IMR-90 (cell line): ENCODE data around the gene KIF12. TPM values are rescaled to one million over a fixed set of nuclear protein-coding genes. Genes with fewer than 3 reads are reported as not detected.

Experiments used
- ATAC-seq: fragments of 200-7000 bp; cut with Tn5 transposase; 2 replicates; pipeline ENCODE4 v1.9.1; 2020; ENCODE audit warnings: low read depth, mild to moderate bottlenecking, moderate library complexity
- BruUV-seq: library from RNA; stranded (reverse); fragments of 400-500 nt; replicated peaks from 2 replicates; lab custom pipeline; 2021; lab: Mats Ljungman, UMichigan
- CTCF ChIA-PET: fragments of 300-600 bp; formaldehyde crosslinking; extraction: SDS; loops from one replicate; lab custom pipeline; 2021; ENCODE audit warnings: antibody characterized with exemption; lab: Yijun Ruan, JAX
- POLR2A ChIA-PET: fragments of 300-600 bp; sonication (Branson Sonifier 250); formaldehyde crosslinking; loops from one replicate; lab custom pipeline; 2022; ENCODE audit warnings: antibody characterized with exemption; ENCODE audit not compliant: unreplicated experiment; lab: Charles Lee
- DNase-seq: peaks from one replicate; pipeline ENCODE4 v3.0.0; 2013
- H2AFZ ChIP-seq: replicated peaks from 2 replicates; pipeline ENCODE3; 2013; ENCODE audit warnings: low read length, mild to moderate bottlenecking; ENCODE audit not compliant: poor library complexity
- H2AK5ac ChIP-seq: 2 replicates; pipeline ENCODE4 v1.6.1; 2013; ENCODE audit warnings: low read depth, low read length, inconsistent platforms
- H2AK9ac ChIP-seq: replicated peaks from 2 replicates; pipeline ENCODE3; 2013; ENCODE audit warnings: mild to moderate bottlenecking, low read depth, low read length, moderate library complexity; ENCODE audit not compliant: poor library complexity
- H2BK120ac ChIP-seq: 2 replicates; pipeline ENCODE4 v1.6.1; 2013; ENCODE audit warnings: low read depth, low read length, inconsistent platforms
- H2BK15ac ChIP-seq: 3 replicates; pipeline ENCODE4 v1.6.1; 2013; ENCODE audit warnings: low read depth, low read length, inconsistent platforms
- H2BK20ac ChIP-seq: 2 replicates; pipeline ENCODE4 v1.6.1; 2013; ENCODE audit warnings: low read depth, mild to moderate bottlenecking, inconsistent platforms, low read length, moderate library complexity
- H2BK5ac ChIP-seq: 2 replicates; pipeline ENCODE4 v1.6.1; 2013; ENCODE audit warnings: mild to moderate bottlenecking, low read depth, low read length, inconsistent platforms; ENCODE audit not compliant: poor library complexity, severe bottlenecking
- H3K14ac ChIP-seq: replicated peaks from 2 replicates; pipeline ENCODE4 v1.6.1; 2013; ENCODE audit warnings: low read depth, low read length, inconsistent platforms
- H3K18ac ChIP-seq: 2 replicates; pipeline ENCODE4 v1.6.1; 2013; ENCODE audit warnings: low read depth, low read length, control low read depth
- H3K23ac ChIP-seq: 2 replicates; pipeline ENCODE4 v1.6.1; 2013; ENCODE audit warnings: low read depth, low read length, inconsistent platforms
- H3K27ac ChIP-seq: 2 replicates; pipeline ENCODE4 v1.5.1; 2013; ENCODE audit warnings: mild to moderate bottlenecking, control low read depth, low read length; ENCODE audit not compliant: insufficient read depth
- H3K27me3 ChIP-seq: 2 replicates; pipeline ENCODE4 v1.6.1; 2013; ENCODE audit warnings: low read length; ENCODE audit not compliant: control insufficient read depth, insufficient read depth
- H3K36me3 ChIP-seq: 2 replicates; pipeline ENCODE4 v1.6.1; 2013; ENCODE audit warnings: low read length, mixed read lengths; ENCODE audit not compliant: control insufficient read depth, insufficient read depth
- H3K4ac ChIP-seq: 2 replicates; pipeline ENCODE4 v1.6.1; 2013; ENCODE audit warnings: low read depth, low read length, inconsistent platforms
- H3K4me1 ChIP-seq: 2 replicates; pipeline ENCODE4 v1.6.1; 2013; ENCODE audit warnings: low read length, mixed read lengths; ENCODE audit not compliant: control insufficient read depth, insufficient read depth
- H3K4me2 ChIP-seq: 2 replicates; pipeline ENCODE4 v1.6.1; 2013; ENCODE audit warnings: low read depth, mild to moderate bottlenecking, control low read depth, low read length, moderate library complexity
- H3K4me3 ChIP-seq: 2 replicates; pipeline ENCODE4 v1.5.1; 2013; ENCODE audit warnings: low read depth, mild to moderate bottlenecking, control low read depth, low read length, moderate library complexity; ENCODE audit not compliant: insufficient read depth
- H3K56ac ChIP-seq: 2 replicates; pipeline ENCODE4 v1.6.1; 2013; ENCODE audit warnings: low read length, inconsistent platforms; ENCODE audit not compliant: insufficient read depth; ENCODE audit errors: extremely low read depth
- H3K79me1 ChIP-seq, 2 experiments: 2 replicates each; pipeline ENCODE4 v1.6.1; 2013; ENCODE audit warnings: low read length in 2 of 2, inconsistent platforms in 1 of 2, low read depth in 1 of 2
- H3K9ac ChIP-seq: 2 replicates; pipeline ENCODE4 v1.6.1; 2013; ENCODE audit warnings: low read depth, low read length, control low read depth
- H3K9me1 ChIP-seq: 2 replicates; pipeline ENCODE4 v1.6.1; 2013; ENCODE audit warnings: low read length, inconsistent platforms; ENCODE audit not compliant: insufficient read depth
- H3K9me3 ChIP-seq: 2 replicates; pipeline ENCODE4 v1.6.1; 2013; ENCODE audit warnings: low read length; ENCODE audit not compliant: control insufficient read depth, insufficient read depth
- H4K20me1 ChIP-seq: 2 replicates; pipeline ENCODE4 v1.6.1; 2013; ENCODE audit warnings: low read length, inconsistent platforms; ENCODE audit not compliant: insufficient read depth
- H4K5ac ChIP-seq: 2 replicates; pipeline ENCODE4 v1.6.1; 2013; ENCODE audit warnings: mild to moderate bottlenecking, low read depth, low read length, control low read depth
- H4K8ac ChIP-seq, 2 experiments: 2 replicates each; pipeline ENCODE4 v1.6.1; 2013; ENCODE audit warnings: low read depth in 2 of 2, low read length in 2 of 2, control low read depth in 1 of 2, inconsistent platforms in 1 of 2
- H4K91ac ChIP-seq: 2 replicates; pipeline ENCODE4 v1.6.1; 2013; ENCODE audit warnings: low read depth, low read length, inconsistent platforms; ENCODE audit not compliant: insufficient read depth
- CHD1 ChIP-seq: IDR thresholded peaks from 2 replicates; pipeline ENCODE4 v1.6.1; 2012; ENCODE audit warnings: low read depth, low read length, improper control_type of control experiment
- ELK1 ChIP-seq: fragments of 150-350 bp; IDR thresholded peaks from 2 replicates; pipeline ENCODE4 v1.6.1; 2016; ENCODE audit warnings: low read depth, mild to moderate bottlenecking, low read length, moderate library complexity, borderline replicate concordance
- MAFK ChIP-seq: IDR thresholded peaks from 2 replicates; pipeline ENCODE4 v1.6.1; 2012; ENCODE audit warnings: low read depth, low read length, improper control_type of control experiment
- MAZ ChIP-seq: IDR thresholded peaks from 2 replicates; pipeline ENCODE4 v1.6.1; 2012; ENCODE audit warnings: low read depth, mild to moderate bottlenecking, low read length, improper control_type of control experiment, moderate library complexity, borderline replicate concordance
- POLR2A ChIP-seq: IDR thresholded peaks from 2 replicates; pipeline ENCODE4 v1.6.1; 2012; ENCODE audit warnings: mild to moderate bottlenecking, low read depth, low read length
- USF2 ChIP-seq: fragments of 150-350 bp; IDR thresholded peaks from 2 replicates; pipeline ENCODE4 v1.6.1; 2017; ENCODE audit warnings: mild to moderate bottlenecking, antibody characterized with exemption, low read length, low read depth
- WGBS, 2 experiments: methylation state at CpG; one replicate each; pipeline versions ENCODE4 v1.1.5 to v1.1.7; 2013; ENCODE audit warnings: missing lambda C conversion rate in 2 of 2; ENCODE audit not compliant: insufficient read length in 1 of 2; ENCODE audit errors: extremely low coverage in 2 of 2; 5-methylcytosine and 5-hydroxymethylcytosine counted together
- dilution Hi-C: fragments of 300-500 bp; cut with HindIII; formaldehyde crosslinking; loops from one replicate; pipeline ENCODE4 v1.14.3; 2018; ENCODE audit warnings: low sequenced_read_pairs; ENCODE audit not compliant: unreplicated experiment
- in situ Hi-C: fragments of 300-500 bp; cut with MboI; formaldehyde crosslinking; loops from 3 replicates; pipeline ENCODE4 v1.14.3; 2019; ENCODE audit warnings: low sequenced_read_pairs, inconsistent platforms, mixed read lengths
- intact Hi-C: fragments of 100-400 bp; cut with micrococcal nuclease; formaldehyde crosslinking; loops from 2 replicates; pipeline ENCODE4 v1.10.0; 2022
- polyA plus RNA-seq, 3 experiments: library from polyadenylated mRNA; depleted of rRNA; stranded (reverse); fragments of >200 nt; gene quantifications; 2 replicates each; pipeline ENCODE4 v1.2.3, GENCODE V29; 2012; ENCODE audit warnings: low replicate concordance in 1 of 3
- total RNA-seq: library from RNA; depleted of rRNA; stranded (reverse); fragments of >200 nt; gene quantifications from 2 replicates; pipeline ENCODE4 v1.2.3, GENCODE V29; 2012

Gene KIF12
- total and polyA plus RNA-seq, 2 of the 4 experiments (the other 2 are of a cell fraction): not detected

GRCh38 chr9:114131808-114132549, 32.9 kb upstream of the KIF12 start:
- dilution Hi-C loops (no loop called here), intact Hi-C loops (no loop called here), in situ Hi-C loops (no loop called here)
- ATAC-seq (no peak), DNase-seq (no peak)
- Histone ChIP-seq H3K27me3 (peaks cover 75% of the 10 kb centered on the region), H3K4ac (no peak overlapping the region), H4K5ac (no peak overlapping the region), H3K9ac (no peak overlapping the region), H3K56ac (no peak overlapping the region), H4K20me1 (no peaks in the 10 kb centered on the region), H3K79me1 (no peaks in the 10 kb centered on the region), H3K18ac (no peak overlapping the region), H3K4me1 (no peaks in the 10 kb centered on the region), H4K91ac (no peak overlapping the region), H2BK15ac (no peak overlapping the region), H3K4me2 (no peak overlapping the region), H3K14ac (no peak overlapping the region), H3K23ac (no peak overlapping the region), H2AK5ac (no peak overlapping the region), H3K9me1 (no peaks in the 10 kb centered on the region), H2AFZ (no peak overlapping the region), H2BK120ac (no peak overlapping the region), H2AK9ac (no peak overlapping the region), H4K8ac (no peak overlapping the region), H3K4me3 (no peak overlapping the region), H2BK5ac (no peak overlapping the region), H3K9me3 (peaks cover 12% of the 10 kb centered on the region), H2BK20ac (no peak overlapping the region), H3K27ac (no peak overlapping the region), H3K36me3 (no peaks in the 10 kb centered on the region)
- ChIA-PET POLR2A (no interaction called here), CTCF (no interaction called here)
- no TSS peak for BruUV-seq
- TF ChIP-seq ELK1 (no peak), MAZ (no peak), USF2 (no peak), MAFK (no peak), POLR2A (no peak), CHD1 (no peak)
- 100% methylated on average over 1 of the region's 10 CpGs; no CpG with 5 or more reads in 1 of the 2 experiments for WGBS, 2 experiments
